Measurements from ENCODE around the gene ENPP1. TPM values are rescaled to one million over a fixed set of nuclear protein-coding genes. Genes with fewer than 3 reads are reported as not detected.

ENPP1 gene
- total RNA-seq (2022; extraction: Qiagen RNA extraction; ENCODE audit: low read depth), result 1.0 to 2.2 TPM (median 1.6 TPM) in 5 replicates

DNA sequence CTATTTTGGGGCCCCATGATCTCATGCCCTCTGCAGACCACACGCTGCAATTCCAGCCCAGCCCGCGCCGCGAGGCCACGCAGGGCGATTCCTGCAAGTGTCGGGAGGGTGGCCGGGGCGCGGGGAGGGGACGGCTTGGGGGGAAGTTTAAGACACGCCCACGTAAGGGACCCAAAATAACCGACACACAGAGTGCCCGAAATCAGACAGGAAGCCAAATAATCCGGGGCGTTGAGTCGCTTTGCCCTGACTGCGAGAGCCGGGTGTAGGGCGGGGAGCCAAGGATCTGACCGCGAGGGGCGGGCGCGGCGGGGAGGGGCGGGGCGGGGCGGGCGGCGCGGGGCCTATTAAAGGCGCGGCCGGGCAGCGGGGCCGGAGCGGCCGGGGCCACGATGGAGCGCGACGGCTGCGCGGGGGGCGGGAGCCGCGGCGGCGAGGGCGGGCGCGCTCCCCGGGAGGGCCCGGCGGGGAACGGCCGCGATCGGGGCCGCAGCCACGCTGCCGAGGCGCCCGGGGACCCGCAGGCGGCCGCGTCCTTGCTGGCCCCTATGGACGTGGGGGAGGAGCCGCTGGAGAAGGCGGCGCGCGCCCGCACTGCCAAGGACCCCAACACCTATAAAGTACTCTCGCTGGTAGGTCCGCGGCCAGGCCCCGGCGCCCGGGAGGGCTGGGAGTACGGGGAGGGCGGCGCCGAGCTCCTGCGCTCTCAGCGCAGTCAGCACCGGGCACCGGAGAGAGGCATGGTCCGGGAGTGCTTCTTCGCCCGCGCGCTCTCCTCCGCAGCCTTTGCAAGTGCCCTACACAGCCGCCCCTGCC, at the start of gene ENPP1:
Gene ENPP1 (plus strand): TSS at position 377 of the 816 bp plus-strand sequence. CDS start 16 bp downstream, at position 393.

Other genes starting within 250 kb of the ENPP1 start
- not detected in 5 replicates for gene ARG1, start 234.8 kb upstream of the ENPP1 start, total RNA-seq (2022; extraction: Qiagen RNA extraction; ENCODE audit: low read depth)
- gene MED23, start 179.8 kb upstream of the ENPP1 start, total RNA-seq (2022; extraction: Qiagen RNA extraction; ENCODE audit: low read depth), result 5.7 to 8.2 TPM (median 7.3 TPM) in 5 replicates
- gene ENPP3, start 170.7 kb upstream of the ENPP1 start, total RNA-seq (2022; extraction: Qiagen RNA extraction; ENCODE audit: low read depth), result not detected in 5 replicates
- gene OR2A4, start 106.6 kb upstream of the ENPP1 start, total RNA-seq (2022; extraction: Qiagen RNA extraction; ENCODE audit: low read depth), result not detected in 5 replicates
- gene CTAGE9, start 97.0 kb upstream of the ENPP1 start, total RNA-seq (2022; extraction: Qiagen RNA extraction; ENCODE audit: low read depth), result not detected in 5 replicates
- gene CCN2, start 143.4 kb downstream of the ENPP1 start, total RNA-seq (2022; extraction: Qiagen RNA extraction; ENCODE audit: low read depth), result 19.2 to 27.8 TPM (median 21.9 TPM) in 5 replicates